ENCODE data around the gene FITM1.

FITM1 gene

GRCh38 chr14:24089890-24090289 lies 40.6 kb upstream of the FITM1 start:
- DNase-seq = no peak
- Histone ChIP-seq H3K27ac (peak overlapping the region; percentile 61), H3K9me3 (ENCODE audit: severe bottlenecking) (no peaks in the 10 kb centered on the region), H3K27me3 (ENCODE audit: insufficient read depth, low read depth, severe bottlenecking) (no peaks in the 10 kb centered on the region), H3K36me3 (no peaks in the 10 kb centered on the region), H3K4me3 (ENCODE audit: low read depth, low read length) (no peak overlapping the region)
- TF ChIP-seq CTCF (IDR thresholded peaks at IDR 0.05; ENCODE audit: low read depth, low read length) = no peak

GRCh38 chr14:24092110-24092504 lies 38.4 kb upstream of the FITM1 start:
- no peak for TF ChIP-seq CTCF (IDR thresholded peaks at IDR 0.05; ENCODE audit: low read depth, low read length)
- Histone ChIP-seq H3K4me3 (ENCODE audit: low read depth, low read length) (no peak overlapping the region), H3K27me3 (ENCODE audit: insufficient read depth, low read depth, severe bottlenecking) (no peaks in the 10 kb centered on the region), H3K9me3 (ENCODE audit: severe bottlenecking) (no peaks in the 10 kb centered on the region), H3K36me3 (no peaks in the 10 kb centered on the region), H3K27ac (no peak overlapping the region)
- DNase-seq = no peak

GRCh38 chr14:24092505-24093206 lies 37.8 kb upstream of the FITM1 start:
- Histone ChIP-seq H3K27ac (no peak overlapping the region), H3K4me3 (ENCODE audit: low read depth, low read length) (no peak overlapping the region), H3K27me3 (ENCODE audit: insufficient read depth, low read depth, severe bottlenecking) (no peaks in the 10 kb centered on the region), H3K36me3 (no peaks in the 10 kb centered on the region), H3K9me3 (ENCODE audit: severe bottlenecking) (no peaks in the 10 kb centered on the region)
- no peak for DNase-seq
- no peak for TF ChIP-seq CTCF (IDR thresholded peaks at IDR 0.05; ENCODE audit: low read depth, low read length)

GRCh38 chr14:24093207-24093900 lies 37.1 kb upstream of the FITM1 start:
- H3K27ac ChIP-seq = peak overlapping the region; percentile 83

GRCh38 chr14:24093901-24094840 lies 36.3 kb upstream of the FITM1 start, which contains the start of gene PCK2:
Gene PCK2, plus strand, starts transcription at chr14:24094311. Its CDS starts 95 bp downstream, at chr14:24094406.
- peak within 1 kb of the TSS; percentile 66 for H3K4me3 ChIP-seq (ENCODE audit: low read depth, low read length)
- no peak for TF ChIP-seq CTCF (IDR thresholded peaks at IDR 0.05; ENCODE audit: low read depth, low read length)
- no peaks in the 10 kb centered on the region for H3K9me3 ChIP-seq (ENCODE audit: severe bottlenecking)
- no peaks in the 10 kb centered on the region for H3K27me3 ChIP-seq (ENCODE audit: insufficient read depth, low read depth, severe bottlenecking)
- peak; percentile 85 for DNase-seq
- no peaks in the 10 kb centered on the region for H3K36me3 ChIP-seq
- H3K27ac ChIP-seq = peak within 1 kb of the TSS; percentile 83

More at GRCh38 chr14:24093207-24093900, 37.1 kb upstream of the FITM1 start:
- H3K4me3 ChIP-seq (ENCODE audit: low read depth, low read length) = no peak overlapping the region; the same call in 1 of the 2 replicates
- H3K36me3 ChIP-seq = no peaks in the 10 kb centered on the region
- TF ChIP-seq CTCF (IDR thresholded peaks at IDR 0.05; ENCODE audit: low read depth, low read length) = no peak
- H3K9me3 ChIP-seq (ENCODE audit: severe bottlenecking) = no peaks in the 10 kb centered on the region
- no peak for DNase-seq
- H3K27me3 ChIP-seq (ENCODE audit: insufficient read depth, low read depth, severe bottlenecking) = no peaks in the 10 kb centered on the region

Measured in WERI-Rb-1 (cell line).